NCI-H524 (cell line): ENCODE measurements around the gene EDDM13.
A peak's percentile ranks its signal among the peaks of the same experiment; 100 is the strongest.
"Not testable (repeated sequence)": the region's sequence is repeated elsewhere in the genome, so short reads cannot be mapped to it uniquely, and the experiment has no call there.

ENCODE experiments used
- DNase-seq, 2 experiments: peaks; one replicate each; lab custom pipeline; 2025; lab: John Stamatoyannopoulos, UW

Gene EDDM13

GRCh38 chr19:56321989-56322440, 49.5 kb downstream of the EDDM13 start:
- DNase-seq = no peak

- DNase-seq = no peak
Measured at GRCh38 chr19:56324436-56324835, 51.9 kb downstream of the EDDM13 start.

GRCh38 chr19:56332695-56333094, 60.1 kb downstream of the EDDM13 start:
- no peak for DNase-seq

GRCh38 chr19:56333506-56333905, 61.0 kb downstream of the EDDM13 start:
- peak; percentile 24 to 64 for DNase-seq

GRCh38 chr19:56335371-56335770, 62.8 kb downstream of the EDDM13 start:
- not testable (repeated sequence) for DNase-seq

GRCh38 chr19:56337077-56337476, 64.5 kb downstream of the EDDM13 start:
- not testable (repeated sequence) for DNase-seq

GRCh38 chr19:56339031-56339430, 66.5 kb downstream of the EDDM13 start:
- not testable (repeated sequence) for DNase-seq

GRCh38 chr19:56341948-56342347, 69.4 kb downstream of the EDDM13 start:
- DNase-seq = no peak

GRCh38 chr19:56347163-56347778, 74.7 kb downstream of the EDDM13 start:
- no peak for DNase-seq

GRCh38 chr19:56348289-56348877, 75.8 kb downstream of the EDDM13 start:
- DNase-seq = peak in 1 of 2 experiments; percentile 30

- peak; percentile 10 to 69 for DNase-seq
Measured at GRCh38 chr19:56350416-56351045, 78.0 kb downstream of the EDDM13 start.

GRCh38 chr19:56351208-56351607, 78.7 kb downstream of the EDDM13 start:
- no peak for DNase-seq

GRCh38 chr19:56355517-56355916, 83.0 kb downstream of the EDDM13 start:
- DNase-seq = no peak

GRCh38 chr19:56356944-56357343, 84.4 kb downstream of the EDDM13 start:
- DNase-seq = no peak
